Parathyroid adenoma (tissue), 2 donors: ENCODE measurements around the gene LRP1-AS.

Experiments used
- H2AFZ ChIP-seq: fragments of 300-600 bp; sonication (generic); one replicate; pipeline ENCODE4 v1.7.0; 2017; ENCODE audit warnings: antibody characterized with exemption, mild to moderate bottlenecking
- H3K27ac ChIP-seq: fragments of 300-600 bp; sonication (generic); one replicate; pipeline ENCODE4 v1.7.0; 2017
- H3K27me3 ChIP-seq: fragments of 300-600 bp; sonication (generic); one replicate; pipeline ENCODE4 v1.7.0; 2017; ENCODE audit warnings: low read length; ENCODE audit not compliant: control insufficient read depth, insufficient read depth
- H3K36me3 ChIP-seq: fragments of 300-600 bp; sonication (generic); one replicate; pipeline ENCODE4 v1.7.0; 2017; ENCODE audit warnings: low read length; ENCODE audit not compliant: control insufficient read depth, insufficient read depth
- H3K4me1 ChIP-seq: fragments of 300-600 bp; sonication (generic); one replicate; pipeline ENCODE4 v1.7.0; 2017; ENCODE audit warnings: control low read depth
- H3K4me2 ChIP-seq: fragments of 300-600 bp; sonication (generic); one replicate; pipeline ENCODE4 v1.7.0; 2017; ENCODE audit warnings: low read length
- H3K4me3 ChIP-seq: fragments of 300-600 bp; sonication (generic); one replicate; pipeline ENCODE4 v1.7.0; 2017; ENCODE audit warnings: low read depth, low read length
- H3K79me2 ChIP-seq: fragments of 300-600 bp; sonication (generic); one replicate; pipeline ENCODE4 v1.7.0; 2017; ENCODE audit warnings: control low read depth
- H3K9ac ChIP-seq: fragments of 300-600 bp; sonication (generic); one replicate; pipeline ENCODE4 v1.7.0; 2017; ENCODE audit warnings: mild to moderate bottlenecking
- H3K9me3 ChIP-seq: fragments of 300-600 bp; sonication (generic); one replicate; pipeline ENCODE4 v1.7.0; 2017; ENCODE audit warnings: low read length; ENCODE audit not compliant: control insufficient read depth
- CTCF ChIP-seq: fragments of 300-600 bp; sonication (generic); IDR thresholded peaks from one replicate; pipeline ENCODE4 v1.7.0; 2017; ENCODE audit warnings: antibody characterized with exemption, mild to moderate bottlenecking
- donor health status: primary hyperparathyroidism.

The LRP1-AS gene

GRCh38 chr12:57152639-57153038 lies 5.2 kb upstream of the LRP1-AS start:
- no peaks in the 10 kb centered on the region for H3K79me2 ChIP-seq
- no peaks in the 10 kb centered on the region for H3K9me3 ChIP-seq
- H3K4me1 ChIP-seq = no peaks in the 10 kb centered on the region
- TF ChIP-seq CTCF = no peak
- no peak overlapping the region for H3K27ac ChIP-seq
- no peak overlapping the region for H3K4me3 ChIP-seq
- no peaks in the 10 kb centered on the region for H3K36me3 ChIP-seq
- H3K27me3 ChIP-seq = no peaks in the 10 kb centered on the region
- H3K9ac ChIP-seq = no peak overlapping the region
- H2AFZ ChIP-seq = no peak overlapping the region
- no peak overlapping the region for H3K4me2 ChIP-seq

- TF ChIP-seq CTCF = no peak
- no peak overlapping the region for H3K4me2 ChIP-seq
- no peaks in the 10 kb centered on the region for H3K79me2 ChIP-seq
- H3K36me3 ChIP-seq = no peaks in the 10 kb centered on the region
- H3K4me3 ChIP-seq = no peak overlapping the region
- no peak overlapping the region for H3K9ac ChIP-seq
- H3K4me1 ChIP-seq = no peaks in the 10 kb centered on the region
- no peak overlapping the region for H3K27ac ChIP-seq
- H3K27me3 ChIP-seq = no peaks in the 10 kb centered on the region
- no peak overlapping the region for H2AFZ ChIP-seq
- H3K9me3 ChIP-seq = no peaks in the 10 kb centered on the region
Measured at GRCh38 chr12:57151741-57152630, 4.6 kb upstream of the LRP1-AS start.

- no peak overlapping the region for H3K4me3 ChIP-seq
- no peak overlapping the region for H3K27ac ChIP-seq
- H3K27me3 ChIP-seq = no peaks in the 10 kb centered on the region
- H3K79me2 ChIP-seq = no peaks in the 10 kb centered on the region
- no peak for TF ChIP-seq CTCF
- H3K36me3 ChIP-seq = no peaks in the 10 kb centered on the region
- H3K9ac ChIP-seq = no peak overlapping the region
- H2AFZ ChIP-seq = no peak overlapping the region
- no peaks in the 10 kb centered on the region for H3K4me1 ChIP-seq
- no peaks in the 10 kb centered on the region for H3K9me3 ChIP-seq
- no peak overlapping the region for H3K4me2 ChIP-seq
Measured at GRCh38 chr12:57150400-57151000, 3.1 kb upstream of the LRP1-AS start.

- TF ChIP-seq CTCF = no peak
- no peaks in the 10 kb centered on the region for H3K36me3 ChIP-seq
- H3K79me2 ChIP-seq = no peaks in the 10 kb centered on the region
- H3K9ac ChIP-seq = no peak overlapping the region
- H3K4me1 ChIP-seq = no peaks in the 10 kb centered on the region
- H3K4me2 ChIP-seq = no peak overlapping the region
- no peak overlapping the region for H2AFZ ChIP-seq
- H3K27me3 ChIP-seq = no peaks in the 10 kb centered on the region
- H3K4me3 ChIP-seq = no peak overlapping the region
- H3K9me3 ChIP-seq = no peaks in the 10 kb centered on the region
- H3K27ac ChIP-seq = peak overlapping the region; percentile 39
Measured at GRCh38 chr12:57149245-57149900, 2.0 kb upstream of the LRP1-AS start.
